HL-60 (cell line): ENCODE measurements around the gene CBX1.

Source experiments
- DNase-seq, 2 experiments: peaks; one replicate each; pipeline ENCODE4 v3.0.0-alpha.2; 2010 to 2020; ENCODE audit warnings: low read depth in 1 of 2, low spot score in 1 of 2
- H3K27ac ChIP-seq: fragments of 250-450 bp; sonication (Bioruptor Pico); replicated peaks from 2 replicates; pipeline ENCODE4 v1.5.1; 2020; ENCODE audit warnings: mild to moderate bottlenecking, moderate library complexity
- H3K27me3 ChIP-seq: fragments of 250-450 bp; sonication (Bioruptor Pico); 2 replicates; pipeline ENCODE4 v1.5.1; 2021; ENCODE audit warnings: mild to moderate bottlenecking, moderate library complexity; ENCODE audit not compliant: insufficient read depth, poor library complexity, severe bottlenecking
- H3K4me3 ChIP-seq: replicated peaks from 2 replicates; pipeline ENCODE4 v1.5.1; 2011; ENCODE audit warnings: mild to moderate bottlenecking, control low read depth, low read length; ENCODE audit not compliant: insufficient read depth
- GABPA ChIP-seq: IDR thresholded peaks from 2 replicates; pipeline ENCODE4 v1.6.1; 2012; ENCODE audit warnings: low read depth
- POLR2AphosphoS5 ChIP-seq: IDR thresholded peaks from 2 replicates; pipeline ENCODE4 v1.6.1; 2012; ENCODE audit warnings: low read depth
- SPI1 ChIP-seq: IDR thresholded peaks from 2 replicates; pipeline ENCODE4 v1.6.1; 2012; ENCODE audit warnings: low read depth, mild to moderate bottlenecking, borderline replicate concordance
- TF ChIP-seq, protein P1 (sequence below): IDR thresholded peaks from one replicate; pipeline ENCODE4 v1.5.1; 2011; ENCODE audit warnings: low read length, control low read depth, inconsistent platforms; ENCODE audit not compliant: insufficient read depth
- TF ChIP-seq, protein P2 (sequence below): IDR thresholded peaks from 2 replicates; pipeline ENCODE4 v1.6.1; 2012; ENCODE audit warnings: low read depth; ENCODE audit not compliant: insufficient replicate concordance

CBX1 gene

DNA sequence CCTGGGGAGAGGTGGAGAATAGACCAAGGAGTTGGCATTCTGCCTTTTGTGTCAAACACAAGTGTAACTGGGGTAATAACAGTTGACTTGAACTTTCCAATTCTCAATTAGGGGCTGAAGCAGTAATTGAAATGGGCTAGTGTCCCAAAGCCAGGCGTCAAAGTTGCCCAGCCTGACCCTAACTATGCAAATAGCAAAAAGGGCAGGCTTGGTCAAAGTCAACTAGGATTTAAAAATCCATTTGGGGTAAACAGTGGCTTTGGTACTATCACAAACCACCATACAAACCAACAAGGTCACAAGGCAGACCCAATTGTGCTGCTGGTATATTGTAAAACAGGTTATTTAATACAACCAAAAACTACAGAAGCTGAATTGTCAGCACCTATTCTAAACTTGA, 35.1 kb downstream of the CBX1 start:
- H3K4me3 ChIP-seq: no peak overlapping the region
- DNase-seq: no peak
- no peaks in the 10 kb centered on the region for H3K27me3 ChIP-seq
- no peak for TF ChIP-seq POLR2AphosphoS5
- no peak overlapping the region for H3K27ac ChIP-seq

DNA sequence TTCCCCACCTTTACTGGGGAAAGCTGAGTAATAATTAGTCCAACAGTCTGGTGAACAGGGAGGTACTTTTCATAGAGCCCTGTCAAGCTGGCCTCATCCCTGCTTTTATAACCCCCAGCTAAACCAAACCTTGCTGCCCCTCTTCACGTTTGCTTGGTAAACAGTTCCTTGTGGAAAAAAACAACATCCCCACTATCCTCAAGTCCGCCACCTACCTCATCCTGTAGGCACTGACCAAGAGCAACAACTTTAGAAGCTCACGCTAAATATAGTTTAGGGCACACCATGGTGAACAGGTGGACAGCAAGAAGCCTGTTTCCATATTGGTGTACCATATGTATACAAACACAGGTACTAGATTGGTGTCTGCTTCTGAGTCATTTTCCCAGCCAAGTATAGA, 36.6 kb downstream of the CBX1 start:
- no peaks in the 10 kb centered on the region for H3K27me3 ChIP-seq
- no peak for DNase-seq
- H3K4me3 ChIP-seq: no peak overlapping the region
- TF ChIP-seq, protein P1, sequence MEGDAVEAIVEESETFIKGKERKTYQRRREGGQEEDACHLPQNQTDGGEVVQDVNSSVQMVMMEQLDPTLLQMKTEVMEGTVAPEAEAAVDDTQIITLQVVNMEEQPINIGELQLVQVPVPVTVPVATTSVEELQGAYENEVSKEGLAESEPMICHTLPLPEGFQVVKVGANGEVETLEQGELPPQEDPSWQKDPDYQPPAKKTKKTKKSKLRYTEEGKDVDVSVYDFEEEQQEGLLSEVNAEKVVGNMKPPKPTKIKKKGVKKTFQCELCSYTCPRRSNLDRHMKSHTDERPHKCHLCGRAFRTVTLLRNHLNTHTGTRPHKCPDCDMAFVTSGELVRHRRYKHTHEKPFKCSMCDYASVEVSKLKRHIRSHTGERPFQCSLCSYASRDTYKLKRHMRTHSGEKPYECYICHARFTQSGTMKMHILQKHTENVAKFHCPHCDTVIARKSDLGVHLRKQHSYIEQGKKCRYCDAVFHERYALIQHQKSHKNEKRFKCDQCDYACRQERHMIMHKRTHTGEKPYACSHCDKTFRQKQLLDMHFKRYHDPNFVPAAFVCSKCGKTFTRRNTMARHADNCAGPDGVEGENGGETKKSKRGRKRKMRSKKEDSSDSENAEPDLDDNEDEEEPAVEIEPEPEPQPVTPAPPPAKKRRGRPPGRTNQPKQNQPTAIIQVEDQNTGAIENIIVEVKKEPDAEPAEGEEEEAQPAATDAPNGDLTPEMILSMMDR: no peak
- TF ChIP-seq POLR2AphosphoS5: no peak
- TF ChIP-seq, protein P2, sequence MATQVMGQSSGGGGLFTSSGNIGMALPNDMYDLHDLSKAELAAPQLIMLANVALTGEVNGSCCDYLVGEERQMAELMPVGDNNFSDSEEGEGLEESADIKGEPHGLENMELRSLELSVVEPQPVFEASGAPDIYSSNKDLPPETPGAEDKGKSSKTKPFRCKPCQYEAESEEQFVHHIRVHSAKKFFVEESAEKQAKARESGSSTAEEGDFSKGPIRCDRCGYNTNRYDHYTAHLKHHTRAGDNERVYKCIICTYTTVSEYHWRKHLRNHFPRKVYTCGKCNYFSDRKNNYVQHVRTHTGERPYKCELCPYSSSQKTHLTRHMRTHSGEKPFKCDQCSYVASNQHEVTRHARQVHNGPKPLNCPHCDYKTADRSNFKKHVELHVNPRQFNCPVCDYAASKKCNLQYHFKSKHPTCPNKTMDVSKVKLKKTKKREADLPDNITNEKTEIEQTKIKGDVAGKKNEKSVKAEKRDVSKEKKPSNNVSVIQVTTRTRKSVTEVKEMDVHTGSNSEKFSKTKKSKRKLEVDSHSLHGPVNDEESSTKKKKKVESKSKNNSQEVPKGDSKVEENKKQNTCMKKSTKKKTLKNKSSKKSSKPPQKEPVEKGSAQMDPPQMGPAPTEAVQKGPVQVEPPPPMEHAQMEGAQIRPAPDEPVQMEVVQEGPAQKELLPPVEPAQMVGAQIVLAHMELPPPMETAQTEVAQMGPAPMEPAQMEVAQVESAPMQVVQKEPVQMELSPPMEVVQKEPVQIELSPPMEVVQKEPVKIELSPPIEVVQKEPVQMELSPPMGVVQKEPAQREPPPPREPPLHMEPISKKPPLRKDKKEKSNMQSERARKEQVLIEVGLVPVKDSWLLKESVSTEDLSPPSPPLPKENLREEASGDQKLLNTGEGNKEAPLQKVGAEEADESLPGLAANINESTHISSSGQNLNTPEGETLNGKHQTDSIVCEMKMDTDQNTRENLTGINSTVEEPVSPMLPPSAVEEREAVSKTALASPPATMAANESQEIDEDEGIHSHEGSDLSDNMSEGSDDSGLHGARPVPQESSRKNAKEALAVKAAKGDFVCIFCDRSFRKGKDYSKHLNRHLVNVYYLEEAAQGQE: no peak
- no peak for TF ChIP-seq GABPA
- no peak for TF ChIP-seq SPI1
- no peak overlapping the region for H3K27ac ChIP-seq

DNA sequence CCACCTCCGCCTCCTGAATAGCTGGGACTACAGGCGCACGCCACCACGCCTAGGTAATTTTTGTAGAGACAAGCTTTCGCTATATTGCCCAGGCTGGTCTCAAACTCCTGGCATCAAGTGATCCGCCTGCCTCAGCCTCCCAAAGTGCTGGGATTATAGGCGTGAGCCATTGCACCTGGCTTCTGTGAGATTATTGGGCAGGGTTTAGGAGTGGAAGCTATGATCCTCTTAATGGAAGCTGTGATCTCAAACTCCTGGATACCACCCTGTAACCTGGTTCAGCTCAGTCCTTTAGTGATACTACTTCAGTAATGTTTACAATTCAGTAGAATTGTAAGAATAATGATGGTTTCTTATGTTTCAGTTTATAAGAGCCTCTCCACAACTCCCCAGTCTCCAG, 39.0 kb downstream of the CBX1 start:
- Histone ChIP-seq H3K27me3 (no peaks in the 10 kb centered on the region), H3K27ac (no peak overlapping the region), H3K4me3 (no peak overlapping the region)
- DNase-seq: no peak
- TF ChIP-seq, protein P1: no peak
- TF ChIP-seq GABPA: no peak
- TF ChIP-seq POLR2AphosphoS5: no peak
- no peak for TF ChIP-seq SPI1
- TF ChIP-seq, protein P2: no peak

DNA sequence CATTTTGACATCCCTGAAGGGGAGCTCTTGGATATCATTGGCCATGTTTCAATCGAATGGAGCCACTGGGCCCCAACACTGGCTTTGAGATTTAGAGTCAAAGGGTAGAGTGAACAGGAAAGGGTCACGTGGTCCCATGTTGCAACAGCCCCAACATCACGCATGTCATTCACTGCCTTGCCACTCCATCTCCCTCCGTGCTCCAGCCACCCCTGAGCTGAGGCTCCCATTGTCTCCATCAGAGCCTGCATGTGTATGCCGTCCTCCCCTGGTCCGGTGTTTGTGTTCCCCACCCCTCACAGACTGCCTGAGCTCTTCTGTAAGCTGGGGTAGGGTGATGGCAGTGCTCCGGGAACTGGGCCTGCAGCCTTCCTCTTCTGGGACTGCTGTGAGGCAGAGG, 41.0 kb downstream of the CBX1 start:
- no peak overlapping the region for H3K27ac ChIP-seq
- TF ChIP-seq GABPA (no peak), POLR2AphosphoS5 (no peak), SPI1 (no peak)
- TF ChIP-seq, protein P2: no peak
- TF ChIP-seq, protein P1: no peak
- peak in 1 of 2 experiments; percentile 49 for DNase-seq
- no peak overlapping the region for H3K4me3 ChIP-seq
- H3K27me3 ChIP-seq: no peaks in the 10 kb centered on the region
